GM06990 (cell line): ENCODE results near the gene TUT4.
"Not testable (repeated sequence)": the region's sequence is repeated elsewhere in the genome, so short reads cannot be mapped to it uniquely, and the experiment has no call there.

Experiments used
- DNase-seq: peaks from one replicate; pipeline ENCODE4 v3.0.0-alpha.2; 2011; ENCODE audit not compliant: insufficient read length; ENCODE audit errors: extremely low read depth
- H3K27me3 ChIP-seq: replicated peaks from 2 replicates; pipeline ENCODE4 v1.6.0; 2011; ENCODE audit warnings: low read length; ENCODE audit not compliant: control insufficient read depth, insufficient read depth
- H3K36me3 ChIP-seq: 2 replicates; pipeline ENCODE4 v1.5.1; 2011; ENCODE audit warnings: low read length; ENCODE audit not compliant: control insufficient read depth, insufficient read depth
- H3K4me3 ChIP-seq: replicated peaks from 2 replicates; pipeline ENCODE4 v1.5.1; 2011; ENCODE audit warnings: low read depth, mild to moderate bottlenecking, control low read depth, low read length
- TF ChIP-seq, protein P1 (sequence below): IDR thresholded peaks from 2 replicates; pipeline ENCODE4 v1.5.1; 2011; ENCODE audit warnings: low read length, control low read depth, mild to moderate bottlenecking, inconsistent platforms; ENCODE audit not compliant: insufficient read depth, poor library complexity, severe bottlenecking

Gene TUT4

DNA sequence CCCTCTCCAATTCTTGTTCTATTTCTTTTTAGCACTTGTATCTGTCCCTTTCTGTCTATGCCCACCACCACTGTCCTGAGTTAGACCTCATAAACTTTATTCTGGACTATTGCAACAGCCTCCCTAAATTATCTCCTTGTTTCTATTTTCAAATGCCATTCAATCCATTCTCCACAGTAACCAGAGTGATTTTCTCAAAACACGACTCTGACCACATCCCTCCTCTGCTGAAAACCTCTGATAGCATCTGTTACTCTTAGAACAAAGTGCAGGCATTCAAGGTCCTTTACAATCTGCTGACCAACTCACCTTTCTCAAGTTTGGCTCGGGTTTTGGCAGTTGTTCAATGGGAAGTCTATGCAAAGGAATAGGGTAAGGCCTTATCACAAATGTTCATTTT lies 26.5 kb upstream of the TUT4 start:
- no peaks in the 10 kb centered on the region; the same call in 1 of the 2 replicates for H3K27me3 ChIP-seq
- DNase-seq = no peak
- no peaks in the 10 kb centered on the region for H3K36me3 ChIP-seq
- no peak overlapping the region for H3K4me3 ChIP-seq
- TF ChIP-seq, protein P1, sequence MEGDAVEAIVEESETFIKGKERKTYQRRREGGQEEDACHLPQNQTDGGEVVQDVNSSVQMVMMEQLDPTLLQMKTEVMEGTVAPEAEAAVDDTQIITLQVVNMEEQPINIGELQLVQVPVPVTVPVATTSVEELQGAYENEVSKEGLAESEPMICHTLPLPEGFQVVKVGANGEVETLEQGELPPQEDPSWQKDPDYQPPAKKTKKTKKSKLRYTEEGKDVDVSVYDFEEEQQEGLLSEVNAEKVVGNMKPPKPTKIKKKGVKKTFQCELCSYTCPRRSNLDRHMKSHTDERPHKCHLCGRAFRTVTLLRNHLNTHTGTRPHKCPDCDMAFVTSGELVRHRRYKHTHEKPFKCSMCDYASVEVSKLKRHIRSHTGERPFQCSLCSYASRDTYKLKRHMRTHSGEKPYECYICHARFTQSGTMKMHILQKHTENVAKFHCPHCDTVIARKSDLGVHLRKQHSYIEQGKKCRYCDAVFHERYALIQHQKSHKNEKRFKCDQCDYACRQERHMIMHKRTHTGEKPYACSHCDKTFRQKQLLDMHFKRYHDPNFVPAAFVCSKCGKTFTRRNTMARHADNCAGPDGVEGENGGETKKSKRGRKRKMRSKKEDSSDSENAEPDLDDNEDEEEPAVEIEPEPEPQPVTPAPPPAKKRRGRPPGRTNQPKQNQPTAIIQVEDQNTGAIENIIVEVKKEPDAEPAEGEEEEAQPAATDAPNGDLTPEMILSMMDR = no peak

DNA sequence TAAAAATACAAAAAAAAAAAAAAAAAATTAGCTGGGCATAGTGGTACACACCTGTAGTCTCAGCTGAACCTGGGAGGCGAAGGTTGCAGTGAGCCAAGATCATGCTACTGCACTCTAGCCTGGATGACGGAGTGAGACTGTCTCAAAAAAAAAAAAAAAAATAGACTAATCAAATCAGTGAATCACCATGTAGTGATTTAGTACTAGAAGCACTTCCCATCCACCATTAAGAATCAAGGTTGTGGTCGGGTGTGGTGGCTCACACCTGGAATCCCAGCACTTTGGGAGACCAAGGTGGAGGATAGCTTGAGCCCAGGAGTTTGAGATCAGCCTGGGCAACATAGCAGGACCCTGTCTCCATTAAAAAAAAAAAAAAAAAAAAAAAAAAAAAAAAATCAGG lies 25.2 kb upstream of the TUT4 start:
- H3K27me3 ChIP-seq, DNase-seq, H3K36me3 ChIP-seq: not testable (repeated sequence)

DNA sequence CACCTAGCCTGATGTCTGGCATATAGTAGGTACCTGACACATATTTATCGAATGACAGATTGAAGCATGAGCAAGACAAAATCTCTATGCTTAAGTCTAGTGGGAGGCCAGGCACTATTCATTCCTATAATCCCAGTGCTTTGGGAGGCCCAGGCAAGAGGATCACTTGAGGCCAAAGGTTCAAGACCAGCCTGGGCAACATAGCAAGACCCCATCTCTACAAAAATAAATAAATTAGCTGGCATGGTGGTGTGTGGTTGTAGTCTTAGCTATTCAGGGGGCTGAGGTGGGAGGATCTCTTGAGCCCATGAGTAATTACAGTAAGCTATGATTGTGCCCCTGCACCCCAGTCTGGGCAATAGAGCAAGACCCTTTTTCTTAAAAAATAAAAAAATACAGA lies 23.2 kb upstream of the TUT4 start:
- TF ChIP-seq, protein P1 = no peak
- Histone ChIP-seq H3K27me3 (no peaks in the 10 kb centered on the region), H3K4me3 (no peak overlapping the region), H3K36me3 (no peaks in the 10 kb centered on the region)
- no peak for DNase-seq

More for the DNA sequence above, 25.2 kb upstream of the TUT4 start:
- not testable (repeated sequence) for H3K4me3 ChIP-seq

DNA sequence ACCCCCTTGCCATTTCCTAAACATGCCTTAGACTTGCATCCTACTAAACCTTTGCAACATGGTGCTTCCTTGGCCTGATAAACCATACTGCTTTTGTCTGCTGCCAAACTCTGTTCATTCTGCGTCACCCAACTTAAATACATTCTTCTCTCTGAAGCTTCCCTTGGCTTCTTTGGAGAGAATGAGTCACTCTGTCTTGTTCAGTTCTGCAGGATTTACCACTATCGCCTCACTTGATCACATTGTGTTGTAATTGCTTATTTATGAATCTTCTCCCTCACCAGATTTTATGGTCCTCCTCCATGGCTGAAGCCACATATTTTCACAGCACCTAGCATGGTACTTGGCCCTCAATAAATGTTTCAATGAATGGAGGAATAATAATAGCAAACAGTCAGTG lies 21.7 kb upstream of the TUT4 start:
- DNase-seq = no peak
- H3K36me3 ChIP-seq = no peaks in the 10 kb centered on the region
- no peaks in the 10 kb centered on the region for H3K27me3 ChIP-seq
- no peak overlapping the region for H3K4me3 ChIP-seq
- TF ChIP-seq, protein P1 = no peak

DNA sequence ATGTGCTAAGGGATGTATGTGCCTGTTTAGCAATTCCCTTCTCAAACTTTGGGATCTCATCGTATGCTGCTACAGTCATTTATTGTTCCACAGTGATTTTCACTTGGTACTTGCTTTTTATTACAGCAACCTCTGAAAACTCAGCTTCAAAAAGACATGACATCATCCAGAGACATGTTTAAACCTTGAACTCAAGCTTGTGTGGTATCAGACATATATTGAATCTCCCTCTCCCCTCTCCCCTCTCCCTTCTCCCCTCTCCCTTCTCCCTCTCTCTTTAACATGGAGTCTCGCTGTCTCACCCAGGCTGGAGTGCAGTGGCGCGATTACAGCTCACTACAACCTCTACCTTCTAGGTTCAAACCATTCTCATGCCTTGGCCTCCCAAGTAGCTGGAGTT lies 19.5 kb upstream of the TUT4 start:
- H3K4me3 ChIP-seq = no peak overlapping the region
- TF ChIP-seq, protein P1 = no peak

DNA sequence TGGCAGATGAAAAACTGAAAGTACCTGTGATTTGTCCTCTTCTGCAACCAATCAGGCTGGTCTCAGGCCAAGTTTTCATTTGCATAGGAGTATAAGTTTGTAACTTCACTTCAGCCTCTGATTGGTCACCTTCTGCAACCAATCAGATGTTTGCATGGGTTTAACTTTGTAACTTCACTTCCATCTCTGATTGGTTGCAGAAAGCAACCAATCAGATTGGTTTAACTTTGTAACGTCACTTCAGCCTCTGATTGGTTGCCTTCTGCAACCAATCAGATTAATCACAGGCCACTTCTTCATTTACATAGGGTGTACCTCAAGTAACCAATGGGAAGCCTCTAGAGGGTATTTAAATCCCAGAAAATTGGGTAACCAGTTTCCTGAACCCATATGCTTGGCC lies 18.9 kb upstream of the TUT4 start:
- no peak for DNase-seq
- Histone ChIP-seq H3K27me3 (no peaks in the 10 kb centered on the region), H3K36me3 (no peaks in the 10 kb centered on the region), H3K4me3 (no peak overlapping the region)
- TF ChIP-seq, protein P1 = no peak

More for the DNA sequence above, 19.5 kb upstream of the TUT4 start:
- H3K27me3 ChIP-seq = no peaks in the 10 kb centered on the region
- no peaks in the 10 kb centered on the region for H3K36me3 ChIP-seq
- DNase-seq = no peak
